IMR-90 (cell line): ENCODE results near the gene SLC26A11. TPM values are rescaled to one million over a fixed set of nuclear protein-coding genes. Genes with fewer than 3 reads are reported as not detected.

Experiments used
- ATAC-seq: fragments of 200-7000 bp; cut with Tn5 transposase; 2 replicates; pipeline ENCODE4 v1.9.1; 2020; ENCODE audit warnings: low read depth, mild to moderate bottlenecking, moderate library complexity
- BruUV-seq: library from RNA; stranded (reverse); fragments of 400-500 nt; replicated peaks from 2 replicates; lab custom pipeline; 2021; lab: Mats Ljungman, UMichigan
- CTCF ChIA-PET: fragments of 300-600 bp; formaldehyde crosslinking; extraction: SDS; loops from one replicate; lab custom pipeline; 2021; ENCODE audit warnings: antibody characterized with exemption; lab: Yijun Ruan, JAX
- POLR2A ChIA-PET: fragments of 300-600 bp; sonication (Branson Sonifier 250); formaldehyde crosslinking; loops from one replicate; lab custom pipeline; 2022; ENCODE audit warnings: antibody characterized with exemption; ENCODE audit not compliant: unreplicated experiment; lab: Charles Lee
- DNase-seq: peaks from one replicate; pipeline ENCODE4 v3.0.0; 2013
- H2AFZ ChIP-seq: replicated peaks from 2 replicates; pipeline ENCODE3; 2013; ENCODE audit warnings: low read length, mild to moderate bottlenecking; ENCODE audit not compliant: poor library complexity
- H2AK5ac ChIP-seq: 2 replicates; pipeline ENCODE4 v1.6.1; 2013; ENCODE audit warnings: low read depth, low read length, inconsistent platforms
- H2AK9ac ChIP-seq: replicated peaks from 2 replicates; pipeline ENCODE3; 2013; ENCODE audit warnings: mild to moderate bottlenecking, low read depth, low read length, moderate library complexity; ENCODE audit not compliant: poor library complexity
- H2BK120ac ChIP-seq: 2 replicates; pipeline ENCODE4 v1.6.1; 2013; ENCODE audit warnings: low read depth, low read length, inconsistent platforms
- H2BK15ac ChIP-seq: 3 replicates; pipeline ENCODE4 v1.6.1; 2013; ENCODE audit warnings: low read depth, low read length, inconsistent platforms
- H2BK20ac ChIP-seq: 2 replicates; pipeline ENCODE4 v1.6.1; 2013; ENCODE audit warnings: low read depth, mild to moderate bottlenecking, inconsistent platforms, low read length, moderate library complexity
- H2BK5ac ChIP-seq: 2 replicates; pipeline ENCODE4 v1.6.1; 2013; ENCODE audit warnings: mild to moderate bottlenecking, low read depth, low read length, inconsistent platforms; ENCODE audit not compliant: poor library complexity, severe bottlenecking
- H3K14ac ChIP-seq: replicated peaks from 2 replicates; pipeline ENCODE4 v1.6.1; 2013; ENCODE audit warnings: low read depth, low read length, inconsistent platforms
- H3K18ac ChIP-seq: 2 replicates; pipeline ENCODE4 v1.6.1; 2013; ENCODE audit warnings: low read depth, low read length, control low read depth
- H3K23ac ChIP-seq: 2 replicates; pipeline ENCODE4 v1.6.1; 2013; ENCODE audit warnings: low read depth, low read length, inconsistent platforms
- H3K27ac ChIP-seq: 2 replicates; pipeline ENCODE4 v1.5.1; 2013; ENCODE audit warnings: mild to moderate bottlenecking, control low read depth, low read length; ENCODE audit not compliant: insufficient read depth
- H3K27me3 ChIP-seq: 2 replicates; pipeline ENCODE4 v1.6.1; 2013; ENCODE audit warnings: low read length; ENCODE audit not compliant: control insufficient read depth, insufficient read depth
- H3K36me3 ChIP-seq: 2 replicates; pipeline ENCODE4 v1.6.1; 2013; ENCODE audit warnings: low read length, mixed read lengths; ENCODE audit not compliant: control insufficient read depth, insufficient read depth
- H3K4ac ChIP-seq: 2 replicates; pipeline ENCODE4 v1.6.1; 2013; ENCODE audit warnings: low read depth, low read length, inconsistent platforms
- H3K4me1 ChIP-seq: 2 replicates; pipeline ENCODE4 v1.6.1; 2013; ENCODE audit warnings: low read length, mixed read lengths; ENCODE audit not compliant: control insufficient read depth, insufficient read depth
- H3K4me2 ChIP-seq: 2 replicates; pipeline ENCODE4 v1.6.1; 2013; ENCODE audit warnings: low read depth, mild to moderate bottlenecking, control low read depth, low read length, moderate library complexity
- H3K4me3 ChIP-seq: 2 replicates; pipeline ENCODE4 v1.5.1; 2013; ENCODE audit warnings: low read depth, mild to moderate bottlenecking, control low read depth, low read length, moderate library complexity; ENCODE audit not compliant: insufficient read depth
- H3K56ac ChIP-seq: 2 replicates; pipeline ENCODE4 v1.6.1; 2013; ENCODE audit warnings: low read length, inconsistent platforms; ENCODE audit not compliant: insufficient read depth; ENCODE audit errors: extremely low read depth
- H3K79me1 ChIP-seq, 2 experiments: 2 replicates each; pipeline ENCODE4 v1.6.1; 2013; ENCODE audit warnings: low read length in 2 of 2, inconsistent platforms in 1 of 2, low read depth in 1 of 2
- H3K9ac ChIP-seq: 2 replicates; pipeline ENCODE4 v1.6.1; 2013; ENCODE audit warnings: low read depth, low read length, control low read depth
- H3K9me1 ChIP-seq: 2 replicates; pipeline ENCODE4 v1.6.1; 2013; ENCODE audit warnings: low read length, inconsistent platforms; ENCODE audit not compliant: insufficient read depth
- H3K9me3 ChIP-seq: 2 replicates; pipeline ENCODE4 v1.6.1; 2013; ENCODE audit warnings: low read length; ENCODE audit not compliant: control insufficient read depth, insufficient read depth
- H4K20me1 ChIP-seq: 2 replicates; pipeline ENCODE4 v1.6.1; 2013; ENCODE audit warnings: low read length, inconsistent platforms; ENCODE audit not compliant: insufficient read depth
- H4K5ac ChIP-seq: 2 replicates; pipeline ENCODE4 v1.6.1; 2013; ENCODE audit warnings: mild to moderate bottlenecking, low read depth, low read length, control low read depth
- H4K8ac ChIP-seq, 2 experiments: 2 replicates each; pipeline ENCODE4 v1.6.1; 2013; ENCODE audit warnings: low read depth in 2 of 2, low read length in 2 of 2, control low read depth in 1 of 2, inconsistent platforms in 1 of 2
- H4K91ac ChIP-seq: 2 replicates; pipeline ENCODE4 v1.6.1; 2013; ENCODE audit warnings: low read depth, low read length, inconsistent platforms; ENCODE audit not compliant: insufficient read depth
- MAZ ChIP-seq: IDR thresholded peaks from 2 replicates; pipeline ENCODE4 v1.6.1; 2012; ENCODE audit warnings: low read depth, mild to moderate bottlenecking, low read length, improper control_type of control experiment, moderate library complexity, borderline replicate concordance
- SMC3 ChIP-seq: fragments of 150-350 bp; IDR thresholded peaks from 2 replicates; pipeline ENCODE4 v1.6.1; 2016; ENCODE audit warnings: low read depth, mild to moderate bottlenecking, antibody characterized with exemption, low read length, moderate library complexity
- WGBS, 2 experiments: methylation state at CpG; one replicate each; pipeline versions ENCODE4 v1.1.5 to v1.1.7; 2013; ENCODE audit warnings: missing lambda C conversion rate in 2 of 2; ENCODE audit not compliant: insufficient read length in 1 of 2; ENCODE audit errors: extremely low coverage in 2 of 2; 5-methylcytosine and 5-hydroxymethylcytosine counted together
- dilution Hi-C: fragments of 300-500 bp; cut with HindIII; formaldehyde crosslinking; loops from one replicate; pipeline ENCODE4 v1.14.3; 2018; ENCODE audit warnings: low sequenced_read_pairs; ENCODE audit not compliant: unreplicated experiment
- in situ Hi-C: fragments of 300-500 bp; cut with MboI; formaldehyde crosslinking; loops from 3 replicates; pipeline ENCODE4 v1.14.3; 2019; ENCODE audit warnings: low sequenced_read_pairs, inconsistent platforms, mixed read lengths
- intact Hi-C: fragments of 100-400 bp; cut with micrococcal nuclease; formaldehyde crosslinking; loops from 2 replicates; pipeline ENCODE4 v1.10.0; 2022
- polyA plus RNA-seq, 3 experiments: library from polyadenylated mRNA; depleted of rRNA; stranded (reverse); fragments of >200 nt; gene quantifications; 2 replicates each; pipeline ENCODE4 v1.2.3, GENCODE V29; 2012; ENCODE audit warnings: low replicate concordance in 1 of 3
- total RNA-seq: library from RNA; depleted of rRNA; stranded (reverse); fragments of >200 nt; gene quantifications from 2 replicates; pipeline ENCODE4 v1.2.3, GENCODE V29; 2012

Gene SLC26A11
- total and polyA plus RNA-seq, 2 of the 4 experiments (the other 2 are of a cell fraction): 3.2 to 15.6 TPM

GRCh38 chr17:80227666-80228065 lies 7.4 kb downstream of the SLC26A11 start:
- Histone ChIP-seq H3K9me3 (peaks cover 4% of the 10 kb centered on the region), H2AK5ac (no peak overlapping the region), H2AK9ac (no peak overlapping the region), H4K91ac (no peak overlapping the region), H4K8ac (no peak overlapping the region), H2BK20ac (no peak overlapping the region), H3K23ac (no peak overlapping the region), H2BK120ac (no peak overlapping the region), H3K79me1 (peaks cover 0 to 14% of the 10 kb centered on the region in 2 experiments; a peak in 2 of 4 replicates), H3K4ac (no peak overlapping the region), H3K14ac (no peak overlapping the region), H3K9ac (no peak overlapping the region), H3K27me3 (no peaks in the 10 kb centered on the region), H3K18ac (no peak overlapping the region), H4K20me1 (no peaks in the 10 kb centered on the region), H3K36me3 (peaks cover 34% of the 10 kb centered on the region), H2BK5ac (no peak overlapping the region), H2BK15ac (no peak overlapping the region), H3K9me1 (peaks cover 7% of the 10 kb centered on the region), H3K56ac (no peak overlapping the region), H4K5ac (no peak overlapping the region), H3K4me3 (no peak overlapping the region), H3K4me2 (no peak overlapping the region), H2AFZ (no peak overlapping the region), H3K4me1 (no peaks in the 10 kb centered on the region), H3K27ac (no peak overlapping the region)
- no TSS peak for BruUV-seq
- POLR2A ChIA-PET: no interaction called here
- no peak for TF ChIP-seq SMC3
- no peak for TF ChIP-seq MAZ
- WGBS, 2 experiments: 100% methylated on average over 1 of the region's 11 CpGs; no CpG with 5 or more reads in 1 of the 2 experiments
- ATAC-seq (no peak), DNase-seq (no peak)
- intact Hi-C loops: no loop called here
- dilution Hi-C loops: no loop called here
- in situ Hi-C loops: no loop called here
- CTCF ChIA-PET: no interaction called here
